Measurements from ENCODE around the gene ECD. TPM values are rescaled to one million over a fixed set of nuclear protein-coding genes. Genes with fewer than 3 reads are reported as not detected.

The ECD gene
- total RNA-seq, 1 experiment from 2014 or later, result 25.4 TPM

GRCh38 chr10:73088304-73088703 lies 79.5 kb downstream of the ECD start (continued):
- TF ChIP-seq YY1 (IDR thresholded peaks at IDR 0.05; ENCODE audit: extremely low read depth, insufficient replicate concordance, low read depth, low read length) (no peak), EZH2 (IDR thresholded peaks at IDR 0.05) (no peak), JUND (IDR thresholded peaks at IDR 0.05) (no peak), RAD21 (IDR thresholded peaks at IDR 0.05; ENCODE audit: low read depth) (no peak)

GRCh38 chr10:73086816-73087215 lies 81.0 kb downstream of the ECD start:
- Histone ChIP-seq H3K27me3 (ENCODE audit: insufficient read depth, low read length) (no peaks in the 10 kb centered on the region), H2AFZ (ENCODE audit: low read depth, low read length, poor library complexity, severe bottlenecking) (no peak overlapping the region), H4K20me1 (ENCODE audit: insufficient read depth) (peaks cover 4% of the 10 kb centered on the region; the same call in 1 of the 2 replicates), H3K4me2 (ENCODE audit: low read length) (no peak overlapping the region), H3K27ac (ENCODE audit: low read depth, low read length) (no peak overlapping the region), H3K9me2 (ENCODE audit: insufficient read depth) (no peaks in the 10 kb centered on the region), H3K79me2 (ENCODE audit: insufficient read depth, low read length) (peaks cover 93% of the 10 kb centered on the region), H3K4me1 (ENCODE audit: control insufficient read depth in 1 of 2, insufficient read depth in 2 of 2, low read length in 2 of 2) (no peaks in the 10 kb centered on the region), H3K9ac (ENCODE audit: low read length) (no peak overlapping the region), H3K4me3 (replicated peaks in 1 of 2; ENCODE audit: low read depth in 1 of 2, low read length in 2 of 2) (no peak overlapping the region), H3K9me3 (ENCODE audit: control insufficient read depth in 1 of 2, insufficient read depth in 1 of 2, low read depth in 1 of 2, low read length in 2 of 2) (no peaks in the 10 kb centered on the region), H3K36me3 (ENCODE audit: control insufficient read depth in 1 of 2, insufficient read depth in 2 of 2, low read length in 2 of 2) (no peaks in the 10 kb centered on the region)
- RAD21 ChIA-PET (ENCODE audit: low non-redundant PET in 1 of 2, low total read pairs in 2 of 2, uncharacterized antibody in 2 of 2, unreplicated experiment in 2 of 2), result no interaction called here
- TF ChIP-seq SRF (IDR thresholded peaks at IDR 0.05; ENCODE audit: low read depth) (no peak), RAD21 (IDR thresholded peaks at IDR 0.05; ENCODE audit: low read depth) (no peak), ATF3 (IDR thresholded peaks at IDR 0.05) (no peak), CBX3 (IDR thresholded peaks at IDR 0.05; ENCODE audit: low read depth) (no peak), POLR2A (IDR thresholded peaks at IDR 0.05; ENCODE audit: borderline replicate concordance, extremely low read depth, insufficient read depth, insufficient read length) (no peak), EGR1 (IDR thresholded peaks at IDR 0.05; ENCODE audit: low read depth) (no peak)
- DNase-seq (ENCODE audit: low read depth, low spot score) (no peak), ATAC-seq (no peak)
- intact Hi-C loops (cut with micrococcal nuclease), result no loop called here
- CTCF ChIA-PET, result interaction anchor here (1.1 kb wide), 1 partner anchor 26 kb away, joined by 4 read pairs; no protein-coding TSS in a partner anchor
- BruUV-seq (replicated peaks), result no TSS peak
- POLR2A ChIA-PET, result no interaction called here

GRCh38 chr10:73084209-73084608 lies 83.6 kb downstream of the ECD start:
- Histone ChIP-seq H2AFZ (ENCODE audit: low read depth, low read length, poor library complexity, severe bottlenecking) (no peak overlapping the region), H3K9me3 (ENCODE audit: control insufficient read depth in 1 of 2, insufficient read depth in 1 of 2, low read depth in 1 of 2, low read length in 2 of 2) (no peaks in the 10 kb centered on the region), H3K9ac (ENCODE audit: low read length) (no peak overlapping the region), H3K4me1 (ENCODE audit: control insufficient read depth in 1 of 2, insufficient read depth in 2 of 2, low read length in 2 of 2) (no peaks in the 10 kb centered on the region), H3K27me3 (ENCODE audit: insufficient read depth, low read length) (no peaks in the 10 kb centered on the region), H4K20me1 (ENCODE audit: insufficient read depth) (peaks cover 4% of the 10 kb centered on the region; the same call in 1 of the 2 replicates), H3K36me3 (ENCODE audit: control insufficient read depth in 1 of 2, insufficient read depth in 2 of 2, low read length in 2 of 2) (no peaks in the 10 kb centered on the region), H3K79me2 (ENCODE audit: insufficient read depth, low read length) (peaks cover 88% of the 10 kb centered on the region), H3K4me2 (ENCODE audit: low read length) (no peak overlapping the region), H3K27ac (ENCODE audit: low read depth, low read length) (no peak overlapping the region), H3K9me2 (ENCODE audit: insufficient read depth) (no peaks in the 10 kb centered on the region), H3K4me3 (replicated peaks in 1 of 2; ENCODE audit: low read depth in 1 of 2, low read length in 2 of 2) (no peak overlapping the region)
- intact Hi-C loops (cut with micrococcal nuclease), result no loop called here
- ChIA-PET CTCF (interaction anchor here (1.3 kb wide), 1 partner anchor 13 kb away, joined by 4 read pairs; no protein-coding TSS in a partner anchor), POLR2A (no interaction called here), RAD21 (ENCODE audit: low non-redundant PET in 1 of 2, low total read pairs in 2 of 2, uncharacterized antibody in 2 of 2, unreplicated experiment in 2 of 2) (no interaction called here)
- DNase-seq (ENCODE audit: low read depth, low spot score) (no peak), ATAC-seq (no peak)
- no TSS peak for BruUV-seq (replicated peaks)
- no peak for TF ChIP-seq ATF3 (IDR thresholded peaks at IDR 0.05)
- TF ChIP-seq ZBTB33 (IDR thresholded peaks at IDR 0.05; ENCODE audit: extremely low read depth, insufficient replicate concordance, low read length), result no peak
- TF ChIP-seq ZNF274 (IDR thresholded peaks at IDR 0.05; ENCODE audit: low read depth, low read length), result no peak
- no peak for TF ChIP-seq POLR2A (IDR thresholded peaks at IDR 0.05; ENCODE audit: borderline replicate concordance, extremely low read depth, insufficient read depth, insufficient read length)
- no peak for TF ChIP-seq CBX3 (IDR thresholded peaks at IDR 0.05; ENCODE audit: low read depth)
- no peak for TF ChIP-seq YY1 (IDR thresholded peaks at IDR 0.05; ENCODE audit: extremely low read depth, insufficient replicate concordance, low read depth, low read length)
- no peak for TF ChIP-seq REST (IDR thresholded peaks at IDR 0.05; ENCODE audit: low read depth)

All from HCT116 (cell line).